Adrenal gland (tissue), 12 donors: Measurements from ENCODE around the gene BOLA3. TPM values are rescaled to one million over a fixed set of nuclear protein-coding genes. Genes with fewer than 3 reads are reported as not detected.

ENCODE experiments used
- DNase-seq, 7 donors: peaks; one replicate each; pipeline ENCODE4 v3.0.0-alpha.2; 2019 to 2020
- H3K27ac ChIP-seq, 5 donors: fragments of 200-600 bp; sonication (generic) in 4 of 5; 1 replicate in 3 of 5; 2 replicates in 2 of 5; pipeline versions ENCODE4 v1.5.1 to v1.8.0; 2016 to 2020; ENCODE audit warnings: mild to moderate bottlenecking in 1 of 5
- H3K27me3 ChIP-seq: fragments of 200-600 bp; 2 replicates; pipeline ENCODE4 v1.8.0; 2021
- H3K36me3 ChIP-seq, 2 donors: fragments of 200-600 bp; replicated peaks in 1 of 2; 1 replicate in 1 of 2; 2 replicates in 1 of 2; pipeline versions ENCODE4 v1.5.1 to v1.8.0; 2018 to 2022
- H3K4me1 ChIP-seq, 2 donors: fragments of 200-600 bp; replicated peaks in 1 of 2; 1 replicate in 1 of 2; 2 replicates in 1 of 2; pipeline versions ENCODE4 v1.5.1 to v1.8.0; 2018 to 2021
- H3K4me3 ChIP-seq, 4 donors: fragments of 200-600 bp; sonication (generic) in 3 of 4; one replicate each; pipeline ENCODE4 v1.5.1; 2016 to 2018
- H3K9me3 ChIP-seq, 3 donors: fragments of 200-600 bp; sonication (generic) in 1 of 3; replicated peaks in 1 of 3; 1 replicate in 2 of 3; 2 replicates in 1 of 3; pipeline versions ENCODE4 v1.5.1 to v1.8.0; 2016 to 2021
- CTCF ChIP-seq, 6 experiments: fragments of 450-650 bp in 4 of 6; fragments of 200-600 bp in 2 of 6; sonication (generic) in 1 of 6; IDR thresholded peaks; 1 replicate in 5 of 6; 2 replicates in 1 of 6; pipeline versions ENCODE4 v1.5.1 to v1.8.0; 2016 to 2021; ENCODE audit warnings: antibody characterized with exemption in 6 of 6, mild to moderate bottlenecking in 2 of 6, moderate library complexity in 1 of 6
- POLR2A ChIP-seq, 2 donors: fragments of 450-650 bp; IDR thresholded peaks; one replicate each; pipeline ENCODE4 v1.6.1; 2017; ENCODE audit warnings: antibody characterized with exemption in 2 of 2, mild to moderate bottlenecking in 2 of 2, moderate library complexity in 1 of 2
- WGBS, 4 donors: extraction: QIAGEN DNeasy Blood & Tissue Kit in 2 of 4; methylation state at CpG; one replicate each; pipeline versions ENCODE4 v1.1.5 to v1.1.7; 2013 to 2017; 5-methylcytosine and 5-hydroxymethylcytosine counted together
- intact Hi-C, 2 donors: fragments of 100-400 bp; cut with DNase I; formaldehyde crosslinking; loops; one replicate each; pipeline versions ENCODE4 v1.14.1 to v1.15.0; 2022 to 2023
- polyA plus RNA-seq, 3 donors: library from polyadenylated mRNA; stranded (reverse); fragments of 200-250 nt in 2 of 3; fragments of 350-450 nt in 1 of 3; fragmentation: Illumina TruSeq in 1 of 3; extraction: RNeasy Lipid Tissue Mini Kit (QIAGEN cat#74804) in 1 of 3; gene quantifications; one replicate each; pipeline ENCODE4 v1.2.3, GENCODE V29; 2013 to 2014
- total RNA-seq, 9 donors: library from RNA; depleted of rRNA in 4 of 9; stranded (reverse); fragments of >200 nt in 4 of 9; fragments of 120-200 nt in 1 of 9; fragmentation: NEBNext Ultra II Directional in 1 of 9; extraction: Animal tissue kit (Norgen Biotek cat#: 25700) in 1 of 9; gene quantifications; one replicate each; pipeline versions ENCODE4 v1.1.0 to v1.2.4, GENCODE V29; 2013 to 2023
- donor health status: healthy with polysubstance abuse.
- donor health status: Bipolar disorder and iron deficiency.
- donor health status: DM: yes; HTN: yes; CAD: no.
- donor health status: DM: no; HTN: no; CAD: no.
- donor health status: DM: no; HTN: no; CAD: no.
- donor health status: DM: yes; HTN: yes; CAD: no.

The BOLA3 gene
- total and polyA plus RNA-seq, 12 donors: 17.1 to 84.5 (median 48.2) TPM

GRCh38 chr2:74119912-74120825 lies 27.5 kb downstream of the BOLA3 start:
- Histone ChIP-seq H3K4me1 (peaks cover 0 to 8% of the 10 kb centered on the region in 2 donors), H3K9me3 (no peaks in the 10 kb centered on the region), H3K36me3 (no peaks in the 10 kb centered on the region), H3K27ac (peak overlapping the region in 4 of 5 donors; percentile 47 to 90 (median 67)), H3K27me3 (no peaks in the 10 kb centered on the region), H3K4me3 (peak overlapping the region; percentile 6 to 78 (median 70))
- peak; percentile 37 to 65 (median 51) for TF ChIP-seq CTCF (IDR thresholded peaks at IDR 0.05)
- peak; percentile 21 to 46 for TF ChIP-seq POLR2A (IDR thresholded peaks at IDR 0.05)
- WGBS, 4 donors: 6 to 14% (median 8%) methylated on average over 15 to 59 of the region's 59 CpGs
- intact Hi-C loops: no loop called here
- peak; percentile 80 to 87 (median 84) for DNase-seq

- intact Hi-C loops: no loop called here
- H3K9me3 ChIP-seq: no peaks in the 10 kb centered on the region
- TF ChIP-seq POLR2A (IDR thresholded peaks at IDR 0.05) (no peak), CTCF (IDR thresholded peaks at IDR 0.05) (peak in 2 of 6 experiments; percentile 7 to 17)
- peaks cover 0 to 8% of the 10 kb centered on the region in 2 donors for H3K4me1 ChIP-seq
- no peak overlapping the region for H3K27ac ChIP-seq
- H3K36me3 ChIP-seq: no peaks in the 10 kb centered on the region
- no peaks in the 10 kb centered on the region for H3K27me3 ChIP-seq
- peak in 1 of 7 donors; percentile 23 for DNase-seq
- H3K4me3 ChIP-seq: peak overlapping the region in 2 of 4 donors; percentile 61 to 78
These were observed 28.4 kb downstream of the BOLA3 start for GRCh38 chr2:74119339-74119738.

- Histone ChIP-seq H3K36me3 (no peaks in the 10 kb centered on the region), H3K9me3 (no peaks in the 10 kb centered on the region), H3K27me3 (no peaks in the 10 kb centered on the region), H3K4me3 (no peak overlapping the region), H3K4me1 (no peaks in the 10 kb centered on the region), H3K27ac (no peak overlapping the region)
- TF ChIP-seq CTCF (IDR thresholded peaks at IDR 0.05) (no peak), POLR2A (IDR thresholded peaks at IDR 0.05) (no peak)
- no peak for DNase-seq
- intact Hi-C loops: no loop called here
These were observed 36.3 kb downstream of the BOLA3 start for GRCh38 chr2:74111380-74111779.

- Histone ChIP-seq H3K4me1 (no peaks in the 10 kb centered on the region), H3K36me3 (no peaks in the 10 kb centered on the region), H3K27ac (no peak overlapping the region), H3K4me3 (no peak overlapping the region), H3K9me3 (no peaks in the 10 kb centered on the region), H3K27me3 (no peaks in the 10 kb centered on the region)
- WGBS, 4 donors: 77 to 93% (median 89%) methylated on average over 3 of the region's 3 CpGs
- no peak for DNase-seq
- no peak for TF ChIP-seq CTCF (IDR thresholded peaks at IDR 0.05)
- no peak for TF ChIP-seq POLR2A (IDR thresholded peaks at IDR 0.05)
- intact Hi-C loops: no loop called here
These were observed 37.2 kb downstream of the BOLA3 start for GRCh38 chr2:74110537-74110936.
